ENCODE data around the gene PAK1.

Gene PAK1

GRCh38 chr11:77473801-77474683, at the start of gene PAK1:
PAK1 (minus strand) TSS chr11:77474094; CDS start chr11:77392520, 81,574 bp downstream.
- H3K36me3 Mint-ChIP-seq (ENCODE audit: low read depth), result no peaks in the 10 kb centered on the region
- intact Hi-C loops (cut with micrococcal nuclease), result loop anchor here (5.0 kb wide), 1 partner anchor 73 kb away; no protein-coding TSS in a partner anchor
- no peaks in the 10 kb centered on the region for H3K9me3 Mint-ChIP-seq
- peaks cover 18% of the 10 kb centered on the region for H3K27me3 Mint-ChIP-seq
- H3K4me3 Mint-ChIP-seq, result peak within 1 kb of the TSS; percentile 79
- H3K4me1 Mint-ChIP-seq (ENCODE audit: low read depth), result peaks cover 21% of the 10 kb centered on the region
- H3K27ac Mint-ChIP-seq, result peak within 1 kb of the TSS; percentile 79

- Mint-ChIP-seq H3K4me1 (ENCODE audit: low read depth) (no peaks in the 10 kb centered on the region), H3K9me3 (no peaks in the 10 kb centered on the region), H3K27me3 (peaks cover 3% of the 10 kb centered on the region), H3K4me3 (no peak overlapping the region), H3K36me3 (ENCODE audit: low read depth) (no peaks in the 10 kb centered on the region), H3K27ac (no peak overlapping the region)
- intact Hi-C loops (cut with micrococcal nuclease), result no loop called here
Observed at GRCh38 chr11:77522215-77522614, 48.3 kb upstream of the PAK1 start.

GRCh38 chr11:77519847-77520246, 46.0 kb upstream of the PAK1 start:
- H3K9me3 Mint-ChIP-seq, result no peaks in the 10 kb centered on the region
- peaks cover 3% of the 10 kb centered on the region for H3K27me3 Mint-ChIP-seq
- H3K27ac Mint-ChIP-seq, result no peak overlapping the region
- intact Hi-C loops (cut with micrococcal nuclease), result no loop called here
- H3K36me3 Mint-ChIP-seq (ENCODE audit: low read depth), result no peaks in the 10 kb centered on the region
- H3K4me3 Mint-ChIP-seq, result no peak overlapping the region
- H3K4me1 Mint-ChIP-seq (ENCODE audit: low read depth), result no peaks in the 10 kb centered on the region

GRCh38 chr11:77518471-77518870, 44.6 kb upstream of the PAK1 start:
- Mint-ChIP-seq H3K4me3 (no peak overlapping the region), H3K27me3 (peaks cover 3% of the 10 kb centered on the region), H3K9me3 (no peaks in the 10 kb centered on the region), H3K36me3 (ENCODE audit: low read depth) (no peaks in the 10 kb centered on the region), H3K4me1 (ENCODE audit: low read depth) (no peaks in the 10 kb centered on the region), H3K27ac (no peak overlapping the region)
- intact Hi-C loops (cut with micrococcal nuclease), result no loop called here

- Mint-ChIP-seq H3K4me3 (no peak overlapping the region), H3K27ac (no peak overlapping the region), H3K4me1 (ENCODE audit: low read depth) (peaks cover 2% of the 10 kb centered on the region), H3K27me3 (peaks cover 3% of the 10 kb centered on the region), H3K36me3 (ENCODE audit: low read depth) (no peaks in the 10 kb centered on the region), H3K9me3 (no peaks in the 10 kb centered on the region)
- intact Hi-C loops (cut with micrococcal nuclease), result no loop called here
Observed at GRCh38 chr11:77517753-77518152, 43.9 kb upstream of the PAK1 start.

GRCh38 chr11:77517226-77517625, 43.3 kb upstream of the PAK1 start:
- H3K27me3 Mint-ChIP-seq, result peaks cover 3% of the 10 kb centered on the region
- no peaks in the 10 kb centered on the region for H3K9me3 Mint-ChIP-seq
- intact Hi-C loops (cut with micrococcal nuclease), result no loop called here
- H3K27ac Mint-ChIP-seq, result no peak overlapping the region
- no peaks in the 10 kb centered on the region for H3K36me3 Mint-ChIP-seq (ENCODE audit: low read depth)
- H3K4me1 Mint-ChIP-seq (ENCODE audit: low read depth), result peaks cover 7% of the 10 kb centered on the region
- no peak overlapping the region for H3K4me3 Mint-ChIP-seq

- no peak overlapping the region for H3K4me3 Mint-ChIP-seq
Observed at GRCh38 chr11:77515483-77515882, 41.6 kb upstream of the PAK1 start.

GRCh38 chr11:77515063-77515462, 41.2 kb upstream of the PAK1 start:
- Mint-ChIP-seq H3K4me3 (no peak overlapping the region), H3K36me3 (ENCODE audit: low read depth) (no peaks in the 10 kb centered on the region), H3K27ac (no peak overlapping the region), H3K4me1 (ENCODE audit: low read depth) (peaks cover 25% of the 10 kb centered on the region), H3K27me3 (peaks cover 2% of the 10 kb centered on the region), H3K9me3 (peaks cover under 1% of the 10 kb centered on the region)
- intact Hi-C loops (cut with micrococcal nuclease), result no loop called here

More at GRCh38 chr11:77515483-77515882, 41.6 kb upstream of the PAK1 start:
- Mint-ChIP-seq H3K27me3 (peaks cover 2% of the 10 kb centered on the region), H3K9me3 (no peaks in the 10 kb centered on the region), H3K4me1 (ENCODE audit: low read depth) (peaks cover 25% of the 10 kb centered on the region), H3K27ac (no peak overlapping the region), H3K36me3 (ENCODE audit: low read depth) (no peaks in the 10 kb centered on the region)
- intact Hi-C loops (cut with micrococcal nuclease), result no loop called here

- Mint-ChIP-seq H3K9me3 (peaks cover 9% of the 10 kb centered on the region), H3K27ac (peak overlapping the region; percentile 14), H3K4me1 (ENCODE audit: low read depth) (peaks cover 25% of the 10 kb centered on the region), H3K4me3 (no peak overlapping the region), H3K27me3 (peaks cover 2% of the 10 kb centered on the region), H3K36me3 (ENCODE audit: low read depth) (no peaks in the 10 kb centered on the region)
- intact Hi-C loops (cut with micrococcal nuclease), result no loop called here
Observed at GRCh38 chr11:77512092-77512491, 38.2 kb upstream of the PAK1 start.

GRCh38 chr11:77510851-77511250, 37.0 kb upstream of the PAK1 start:
- no peak overlapping the region for H3K4me3 Mint-ChIP-seq
- no peak overlapping the region for H3K27ac Mint-ChIP-seq
- peaks cover 25% of the 10 kb centered on the region for H3K4me1 Mint-ChIP-seq (ENCODE audit: low read depth)
- intact Hi-C loops (cut with micrococcal nuclease), result no loop called here
- H3K36me3 Mint-ChIP-seq (ENCODE audit: low read depth), result no peaks in the 10 kb centered on the region
- H3K27me3 Mint-ChIP-seq, result peaks cover 2% of the 10 kb centered on the region
- peaks cover 9% of the 10 kb centered on the region for H3K9me3 Mint-ChIP-seq

- H3K4me1 Mint-ChIP-seq (ENCODE audit: low read depth), result peaks cover 32% of the 10 kb centered on the region
- intact Hi-C loops (cut with micrococcal nuclease), result no loop called here
- peaks cover 9% of the 10 kb centered on the region for H3K9me3 Mint-ChIP-seq
- no peak overlapping the region for H3K27ac Mint-ChIP-seq
- no peak overlapping the region for H3K4me3 Mint-ChIP-seq
- peaks cover 2% of the 10 kb centered on the region for H3K27me3 Mint-ChIP-seq
- H3K36me3 Mint-ChIP-seq (ENCODE audit: low read depth), result no peaks in the 10 kb centered on the region
Observed at GRCh38 chr11:77510095-77510494, 36.2 kb upstream of the PAK1 start.

GRCh38 chr11:77508019-77508418, 34.1 kb upstream of the PAK1 start:
- Mint-ChIP-seq H3K27me3 (peaks cover 2% of the 10 kb centered on the region), H3K27ac (no peak overlapping the region), H3K9me3 (peaks cover 9% of the 10 kb centered on the region), H3K4me1 (ENCODE audit: low read depth) (peaks cover 36% of the 10 kb centered on the region), H3K36me3 (ENCODE audit: low read depth) (no peaks in the 10 kb centered on the region), H3K4me3 (no peak overlapping the region)
- intact Hi-C loops (cut with micrococcal nuclease), result no loop called here

GRCh38 chr11:77506857-77507256, 33.0 kb upstream of the PAK1 start:
- intact Hi-C loops (cut with micrococcal nuclease), result no loop called here
- Mint-ChIP-seq H3K36me3 (ENCODE audit: low read depth) (no peaks in the 10 kb centered on the region), H3K27me3 (peaks cover 2% of the 10 kb centered on the region), H3K4me3 (no peak overlapping the region), H3K27ac (no peak overlapping the region), H3K9me3 (peaks cover 9% of the 10 kb centered on the region), H3K4me1 (ENCODE audit: low read depth) (peaks cover 36% of the 10 kb centered on the region)

GRCh38 chr11:77505956-77506355, 32.1 kb upstream of the PAK1 start:
- Mint-ChIP-seq H3K9me3 (peaks cover 9% of the 10 kb centered on the region), H3K27me3 (peaks cover 2% of the 10 kb centered on the region), H3K4me1 (ENCODE audit: low read depth) (peaks cover 36% of the 10 kb centered on the region), H3K36me3 (ENCODE audit: low read depth) (no peaks in the 10 kb centered on the region), H3K4me3 (no peak overlapping the region), H3K27ac (no peak overlapping the region)
- intact Hi-C loops (cut with micrococcal nuclease), result no loop called here

GRCh38 chr11:77503006-77503405, 29.1 kb upstream of the PAK1 start:
- Mint-ChIP-seq H3K4me3 (no peak overlapping the region), H3K9me3 (no peaks in the 10 kb centered on the region), H3K27me3 (peaks cover 2% of the 10 kb centered on the region), H3K36me3 (ENCODE audit: low read depth) (no peaks in the 10 kb centered on the region), H3K27ac (peak overlapping the region; percentile 32), H3K4me1 (ENCODE audit: low read depth) (peaks cover 49% of the 10 kb centered on the region)
- intact Hi-C loops (cut with micrococcal nuclease), result no loop called here

Data from dendritic cell treated with granulocyte-macrophage colony-stimulating factor and Interleukin-4, amounts not matched to agents 40 ng/mL and 50 ng/mL, for 4 days (primary cell).